Sigmoid colon (tissue), 4 donors: ENCODE results near the gene TRIP10.

Experiments
- EP300 ChIP-seq, 4 donors: sonication (generic); formaldehyde crosslinking; IDR thresholded peaks; one replicate each; pipeline ENCODE4 v1.6.1; 2017; ENCODE audit warnings: antibody characterized with exemption in 4 of 4
- POLR2A ChIP-seq, 2 donors: fragments of 450-650 bp; IDR thresholded peaks; one replicate each; pipeline ENCODE4 v1.6.1; 2016; ENCODE audit warnings: antibody characterized with exemption in 2 of 2, mild to moderate bottlenecking in 2 of 2, moderate library complexity in 2 of 2
- POLR2AphosphoS5 ChIP-seq, 4 donors: sonication (generic); formaldehyde crosslinking; IDR thresholded peaks; one replicate each; pipeline ENCODE4 v1.6.1; 2017; ENCODE audit warnings: antibody characterized with exemption in 4 of 4
- TF ChIP-seq, protein P1 (sequence below), 4 experiments: fragments of 450-650 bp in 3 of 4; fragments of 200-600 bp in 1 of 4; IDR thresholded peaks; one replicate each; pipeline ENCODE4 v1.5.1; 2016 to 2019; ENCODE audit warnings: antibody characterized with exemption in 4 of 4, mild to moderate bottlenecking in 3 of 4, moderate library complexity in 2 of 4

- TF ChIP-seq, protein P1, sequence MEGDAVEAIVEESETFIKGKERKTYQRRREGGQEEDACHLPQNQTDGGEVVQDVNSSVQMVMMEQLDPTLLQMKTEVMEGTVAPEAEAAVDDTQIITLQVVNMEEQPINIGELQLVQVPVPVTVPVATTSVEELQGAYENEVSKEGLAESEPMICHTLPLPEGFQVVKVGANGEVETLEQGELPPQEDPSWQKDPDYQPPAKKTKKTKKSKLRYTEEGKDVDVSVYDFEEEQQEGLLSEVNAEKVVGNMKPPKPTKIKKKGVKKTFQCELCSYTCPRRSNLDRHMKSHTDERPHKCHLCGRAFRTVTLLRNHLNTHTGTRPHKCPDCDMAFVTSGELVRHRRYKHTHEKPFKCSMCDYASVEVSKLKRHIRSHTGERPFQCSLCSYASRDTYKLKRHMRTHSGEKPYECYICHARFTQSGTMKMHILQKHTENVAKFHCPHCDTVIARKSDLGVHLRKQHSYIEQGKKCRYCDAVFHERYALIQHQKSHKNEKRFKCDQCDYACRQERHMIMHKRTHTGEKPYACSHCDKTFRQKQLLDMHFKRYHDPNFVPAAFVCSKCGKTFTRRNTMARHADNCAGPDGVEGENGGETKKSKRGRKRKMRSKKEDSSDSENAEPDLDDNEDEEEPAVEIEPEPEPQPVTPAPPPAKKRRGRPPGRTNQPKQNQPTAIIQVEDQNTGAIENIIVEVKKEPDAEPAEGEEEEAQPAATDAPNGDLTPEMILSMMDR (IDR thresholded peaks at IDR 0.05) = no peak
- TF ChIP-seq POLR2A (IDR thresholded peaks at IDR 0.05) (no peak), POLR2AphosphoS5 (IDR thresholded peaks at IDR 0.05) (no peak), EP300 (IDR thresholded peaks at IDR 0.05) (no peak)
Measured at GRCh38 chr19:6760606-6761005, 21.1 kb downstream of the TRIP10 start.
